GM23338 (cell line): ENCODE data around the gene POLR2A.

Source experiments
- CREB1 ChIP-seq: fragments of 250-450 bp; sonication (Bioruptor Pico); IDR thresholded peaks from 2 replicates; pipeline ENCODE4 v1.5.0; 2020; ENCODE audit warnings: low read depth, mild to moderate bottlenecking, moderate library complexity
- EZH2 ChIP-seq: fragments of 200-600 bp; sonication (generic); IDR thresholded peaks from one replicate; pipeline ENCODE4 v1.8.0; 2017; ENCODE audit warnings: antibody characterized with exemption, mild to moderate bottlenecking, low read depth; ENCODE audit not compliant: unreplicated experiment
- EZH2phosphoT487 ChIP-seq: fragments of 200-600 bp; sonication (generic); IDR thresholded peaks from one replicate; pipeline ENCODE4 v1.8.1; 2018; ENCODE audit warnings: antibody characterized with exemption; ENCODE audit not compliant: unreplicated experiment
- JUNB ChIP-seq: IDR thresholded peaks from one replicate; pipeline ENCODE4 v1.6.1; 2016; ENCODE audit warnings: antibody characterized with exemption; ENCODE audit not compliant: unreplicated experiment
- NANOG ChIP-seq: IDR thresholded peaks from 2 replicates; pipeline ENCODE4 v1.6.1; 2016; ENCODE audit warnings: antibody characterized with exemption, borderline replicate concordance
- POLR2AphosphoS5 ChIP-seq: IDR thresholded peaks from 2 replicates; pipeline ENCODE4 v1.6.1; 2016; ENCODE audit warnings: antibody characterized with exemption, low read depth
- REST ChIP-seq: IDR thresholded peaks from one replicate; pipeline ENCODE4 v1.6.1; 2018; ENCODE audit warnings: antibody characterized with exemption; ENCODE audit not compliant: unreplicated experiment
- TF ChIP-seq, protein P1 (sequence below), 2 experiments: fragments of 200-600 bp in 1 of 2; sonication (generic) in 1 of 2; conservative IDR thresholded peaks; 2 replicates each; pipeline versions ENCODE4 v1.5.1 to v1.6.1; 2016 to 2017; ENCODE audit warnings: antibody characterized with exemption in 2 of 2, low read depth in 2 of 2, mild to moderate bottlenecking in 2 of 2, moderate library complexity in 1 of 2
- TF ChIP-seq, protein P2 (sequence below): IDR thresholded peaks from 2 replicates; pipeline ENCODE4 v1.6.1; 2016; ENCODE audit warnings: antibody characterized with exemption

- TF ChIP-seq EZH2phosphoT487 (no peak), EZH2 (no peak), NANOG (no peak), POLR2AphosphoS5 (no peak), REST (no peak), JUNB (no peak), CREB1 (no peak)
- TF ChIP-seq, protein P1, sequence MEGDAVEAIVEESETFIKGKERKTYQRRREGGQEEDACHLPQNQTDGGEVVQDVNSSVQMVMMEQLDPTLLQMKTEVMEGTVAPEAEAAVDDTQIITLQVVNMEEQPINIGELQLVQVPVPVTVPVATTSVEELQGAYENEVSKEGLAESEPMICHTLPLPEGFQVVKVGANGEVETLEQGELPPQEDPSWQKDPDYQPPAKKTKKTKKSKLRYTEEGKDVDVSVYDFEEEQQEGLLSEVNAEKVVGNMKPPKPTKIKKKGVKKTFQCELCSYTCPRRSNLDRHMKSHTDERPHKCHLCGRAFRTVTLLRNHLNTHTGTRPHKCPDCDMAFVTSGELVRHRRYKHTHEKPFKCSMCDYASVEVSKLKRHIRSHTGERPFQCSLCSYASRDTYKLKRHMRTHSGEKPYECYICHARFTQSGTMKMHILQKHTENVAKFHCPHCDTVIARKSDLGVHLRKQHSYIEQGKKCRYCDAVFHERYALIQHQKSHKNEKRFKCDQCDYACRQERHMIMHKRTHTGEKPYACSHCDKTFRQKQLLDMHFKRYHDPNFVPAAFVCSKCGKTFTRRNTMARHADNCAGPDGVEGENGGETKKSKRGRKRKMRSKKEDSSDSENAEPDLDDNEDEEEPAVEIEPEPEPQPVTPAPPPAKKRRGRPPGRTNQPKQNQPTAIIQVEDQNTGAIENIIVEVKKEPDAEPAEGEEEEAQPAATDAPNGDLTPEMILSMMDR (conservative IDR thresholded peaks at IDR 0.05; ENCODE audit: low read depth in 2 of 2): no peak
- TF ChIP-seq, protein P2, sequence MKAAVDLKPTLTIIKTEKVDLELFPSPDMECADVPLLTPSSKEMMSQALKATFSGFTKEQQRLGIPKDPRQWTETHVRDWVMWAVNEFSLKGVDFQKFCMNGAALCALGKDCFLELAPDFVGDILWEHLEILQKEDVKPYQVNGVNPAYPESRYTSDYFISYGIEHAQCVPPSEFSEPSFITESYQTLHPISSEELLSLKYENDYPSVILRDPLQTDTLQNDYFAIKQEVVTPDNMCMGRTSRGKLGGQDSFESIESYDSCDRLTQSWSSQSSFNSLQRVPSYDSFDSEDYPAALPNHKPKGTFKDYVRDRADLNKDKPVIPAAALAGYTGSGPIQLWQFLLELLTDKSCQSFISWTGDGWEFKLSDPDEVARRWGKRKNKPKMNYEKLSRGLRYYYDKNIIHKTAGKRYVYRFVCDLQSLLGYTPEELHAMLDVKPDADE: no peak
Measured at GRCh38 chr17:7437369-7437863, 46.8 kb upstream of the POLR2A start.
